SU-DHL-6 (cell line): ENCODE measurements around the gene CLMN.

Source experiments
- H2AFZ ChIP-seq: fragments of 200-600 bp; sonication (generic); 2 replicates; pipeline ENCODE4 v1.6.1; 2014; ENCODE audit warnings: low read depth, mild to moderate bottlenecking, moderate library complexity, mixed read lengths, antibody characterized with exemption, low read length; ENCODE audit not compliant: severe bottlenecking
- H3F3A ChIP-seq: fragments of 200-600 bp; shearing (Covaris generic); 2 replicates; pipeline ENCODE4 v1.6.0; 2016; ENCODE audit warnings: antibody characterized with exemption, mild to moderate bottlenecking; ENCODE audit not compliant: insufficient read depth
- H3K27ac ChIP-seq: fragments of 200-600 bp; sonication (generic); 2 replicates; pipeline ENCODE4 v1.5.1; 2016; ENCODE audit warnings: low read depth, mild to moderate bottlenecking, low read length, moderate library complexity, mixed read lengths
- H3K27me3 ChIP-seq: fragments of 200-600 bp; sonication (generic), shearing (Covaris generic); 2 replicates; pipeline ENCODE4 v1.6.0; 2014; ENCODE audit warnings: mild to moderate bottlenecking, low read length
- H3K36me3 ChIP-seq: fragments of 200-600 bp; sonication (generic); 2 replicates; pipeline ENCODE4 v1.6.1; 2014; ENCODE audit warnings: mild to moderate bottlenecking, low read length, mixed read lengths
- H3K4me2 ChIP-seq: fragments of 300-600, 200-600 bp; shearing (Covaris generic), sonication (generic); 2 replicates; pipeline ENCODE4 v1.6.0; 2014; ENCODE audit warnings: low read length, low read depth, mild to moderate bottlenecking; ENCODE audit not compliant: poor library complexity, severe bottlenecking
- H3K4me3 ChIP-seq: fragments of 200-600 bp; sonication (generic); 2 replicates; pipeline ENCODE4 v1.5.1; 2014; ENCODE audit warnings: antibody characterized with exemption, low read length, mild to moderate bottlenecking, mixed read lengths; ENCODE audit not compliant: insufficient read depth, poor library complexity, severe bottlenecking
- H3K79me2 ChIP-seq: fragments of 200-600 bp; sonication (generic); 2 replicates; pipeline ENCODE4 v1.6.1; 2014; ENCODE audit warnings: mild to moderate bottlenecking, low read length, moderate library complexity; ENCODE audit not compliant: insufficient read depth
- H3K9ac ChIP-seq: fragments of 200-600 bp; sonication (generic); 2 replicates; pipeline ENCODE4 v1.7.0; 2014; ENCODE audit warnings: mild to moderate bottlenecking, low read length
- H3K9me2 ChIP-seq: fragments of 200-600 bp; sonication (generic); replicated peaks from 2 replicates; pipeline ENCODE4 v1.6.1; 2014; ENCODE audit warnings: low read length; ENCODE audit not compliant: insufficient read depth
- H3K9me3 ChIP-seq: fragments of 200-600 bp; sonication (generic); 2 replicates; pipeline ENCODE4 v1.6.1; 2014; ENCODE audit warnings: low read length, mixed read lengths; ENCODE audit not compliant: insufficient read depth
- H4K20me1 ChIP-seq: fragments of 200-600 bp; sonication (generic); 2 replicates; pipeline ENCODE4 v1.6.1; 2014; ENCODE audit warnings: low read depth, mild to moderate bottlenecking, antibody characterized with exemption, low read length, moderate library complexity, mixed read lengths
- EZH2phosphoT487 ChIP-seq: fragments of 200-600 bp; sonication (generic), shearing (Covaris generic); conservative IDR thresholded peaks from 2 replicates; pipeline ENCODE4 v1.6.1; 2018; ENCODE audit warnings: mild to moderate bottlenecking, antibody characterized with exemption, low read length, moderate library complexity, mixed read lengths
- TF ChIP-seq, protein P1 (sequence below): fragments of 200-600 bp; sonication (generic); IDR thresholded peaks from one replicate; pipeline ENCODE4 v1.5.1; 2017; ENCODE audit warnings: antibody characterized with exemption, mild to moderate bottlenecking, low read length, moderate library complexity; ENCODE audit not compliant: insufficient read depth, poor library complexity, severe bottlenecking

Gene CLMN

DNA sequence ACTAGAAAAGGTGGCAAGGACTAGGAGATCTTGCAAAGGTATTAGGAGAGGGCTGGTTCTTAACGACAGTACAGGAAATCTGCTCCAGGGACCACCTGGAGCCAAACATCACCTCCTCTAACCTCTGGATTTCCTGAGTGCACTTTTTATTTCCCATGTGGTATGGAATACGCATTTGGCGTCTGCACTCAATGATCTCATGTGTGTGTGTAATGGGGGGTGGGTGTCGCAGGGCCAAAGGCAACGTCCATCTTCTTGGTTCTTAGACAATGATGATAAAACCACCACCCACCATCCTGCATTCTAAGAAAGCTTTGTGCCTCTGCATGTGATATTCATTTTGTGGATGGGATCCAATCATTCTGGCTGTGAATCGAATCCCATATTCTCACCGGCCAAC lies 68.8 kb downstream of the CLMN start:
- Histone ChIP-seq H3K4me2 (no peak overlapping the region), H3K9me3 (no peaks in the 10 kb centered on the region), H3K9ac (no peak overlapping the region), H3K27me3 (no peaks in the 10 kb centered on the region), H3F3A (no peaks in the 10 kb centered on the region), H4K20me1 (no peaks in the 10 kb centered on the region), H3K4me3 (no peak overlapping the region), H3K36me3 (no peaks in the 10 kb centered on the region), H3K79me2 (no peaks in the 10 kb centered on the region), H3K27ac (no peak overlapping the region), H2AFZ (no peak overlapping the region), H3K9me2 (no peaks in the 10 kb centered on the region)
- no peak for TF ChIP-seq EZH2phosphoT487
- TF ChIP-seq, protein P1, sequence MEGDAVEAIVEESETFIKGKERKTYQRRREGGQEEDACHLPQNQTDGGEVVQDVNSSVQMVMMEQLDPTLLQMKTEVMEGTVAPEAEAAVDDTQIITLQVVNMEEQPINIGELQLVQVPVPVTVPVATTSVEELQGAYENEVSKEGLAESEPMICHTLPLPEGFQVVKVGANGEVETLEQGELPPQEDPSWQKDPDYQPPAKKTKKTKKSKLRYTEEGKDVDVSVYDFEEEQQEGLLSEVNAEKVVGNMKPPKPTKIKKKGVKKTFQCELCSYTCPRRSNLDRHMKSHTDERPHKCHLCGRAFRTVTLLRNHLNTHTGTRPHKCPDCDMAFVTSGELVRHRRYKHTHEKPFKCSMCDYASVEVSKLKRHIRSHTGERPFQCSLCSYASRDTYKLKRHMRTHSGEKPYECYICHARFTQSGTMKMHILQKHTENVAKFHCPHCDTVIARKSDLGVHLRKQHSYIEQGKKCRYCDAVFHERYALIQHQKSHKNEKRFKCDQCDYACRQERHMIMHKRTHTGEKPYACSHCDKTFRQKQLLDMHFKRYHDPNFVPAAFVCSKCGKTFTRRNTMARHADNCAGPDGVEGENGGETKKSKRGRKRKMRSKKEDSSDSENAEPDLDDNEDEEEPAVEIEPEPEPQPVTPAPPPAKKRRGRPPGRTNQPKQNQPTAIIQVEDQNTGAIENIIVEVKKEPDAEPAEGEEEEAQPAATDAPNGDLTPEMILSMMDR: no peak

DNA sequence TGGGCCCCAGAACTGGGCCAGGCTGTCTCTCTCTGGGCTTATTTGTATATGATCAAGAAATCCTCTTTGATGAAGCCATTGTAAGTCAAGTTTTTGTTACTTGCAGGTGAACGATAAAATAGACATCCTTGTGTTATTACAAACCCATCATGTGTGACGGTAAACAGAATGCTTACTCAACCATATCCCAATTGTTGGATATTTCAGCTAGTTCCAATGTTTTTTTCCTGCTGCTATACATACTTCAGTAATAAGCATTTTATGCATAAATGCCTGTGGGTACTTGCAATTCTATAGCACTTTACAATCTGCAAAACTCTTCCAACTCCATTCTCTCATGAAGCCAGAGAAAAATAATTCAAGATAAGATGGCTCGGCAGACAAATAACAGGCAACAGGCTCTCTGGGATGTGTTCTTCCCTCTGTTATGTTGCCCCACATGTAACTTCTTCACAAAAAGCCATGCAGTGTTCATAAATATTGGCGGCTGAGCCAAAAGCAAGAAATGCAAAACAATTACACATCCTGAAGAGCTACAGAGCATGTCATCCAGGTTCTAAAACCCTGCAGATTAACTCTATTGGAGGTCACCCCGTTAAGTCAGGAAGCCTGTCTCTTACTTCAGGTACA lies 69.5 kb downstream of the CLMN start:
- Histone ChIP-seq H3K27ac (no peak overlapping the region), H3K79me2 (no peaks in the 10 kb centered on the region), H3K9me2 (no peaks in the 10 kb centered on the region), H2AFZ (no peak overlapping the region), H3K27me3 (no peaks in the 10 kb centered on the region), H3F3A (no peaks in the 10 kb centered on the region), H3K4me2 (no peak overlapping the region), H3K36me3 (no peaks in the 10 kb centered on the region), H3K4me3 (no peak overlapping the region), H4K20me1 (no peaks in the 10 kb centered on the region), H3K9me3 (no peaks in the 10 kb centered on the region), H3K9ac (no peak overlapping the region)
- TF ChIP-seq, protein P1: no peak
- no peak for TF ChIP-seq EZH2phosphoT487

DNA sequence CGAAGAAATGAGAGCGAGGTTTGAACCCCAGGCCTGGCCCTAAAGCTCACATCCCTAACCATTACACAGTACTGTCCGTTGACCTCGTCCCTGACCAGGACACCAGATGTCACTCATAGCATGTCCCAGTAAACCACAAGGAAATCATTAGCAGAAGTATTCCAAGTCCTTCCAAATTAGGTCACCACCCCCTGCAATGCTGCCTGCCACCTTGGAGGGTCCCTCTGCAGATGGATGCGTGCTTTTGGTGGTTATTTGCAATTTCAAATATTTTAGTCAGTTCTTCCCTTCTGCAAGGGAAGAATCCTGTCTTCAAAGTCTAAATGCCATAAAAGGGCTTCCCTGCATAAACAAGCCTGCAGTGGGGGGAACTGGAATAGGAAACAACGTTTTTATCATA lies 71.3 kb downstream of the CLMN start:
- H3K9me3 ChIP-seq: no peaks in the 10 kb centered on the region
- no peaks in the 10 kb centered on the region for H3F3A ChIP-seq
- H3K9me2 ChIP-seq: no peaks in the 10 kb centered on the region
- no peaks in the 10 kb centered on the region for H4K20me1 ChIP-seq
- no peaks in the 10 kb centered on the region for H3K36me3 ChIP-seq
- H2AFZ ChIP-seq: no peak overlapping the region
- no peaks in the 10 kb centered on the region for H3K79me2 ChIP-seq
- no peak overlapping the region for H3K27ac ChIP-seq
- H3K4me2 ChIP-seq: no peak overlapping the region
- no peak overlapping the region for H3K9ac ChIP-seq
- no peak overlapping the region for H3K4me3 ChIP-seq
- H3K27me3 ChIP-seq: no peaks in the 10 kb centered on the region
- TF ChIP-seq EZH2phosphoT487: no peak
- TF ChIP-seq, protein P1: no peak
